B cell (primary cell): ENCODE measurements around the gene LRRC61. TPM values are rescaled to one million over a fixed set of nuclear protein-coding genes. Genes with fewer than 3 reads are reported as not detected.
"Not testable (repeated sequence)": the region's sequence is repeated elsewhere in the genome, so short reads cannot be mapped to it uniquely, and the experiment has no call there.

Source experiments
- ATAC-seq: fragments of 200-7000 bp; cut with Tn5 transposase; one replicate; pipeline ENCODE4 v1.10.0; 2021; ENCODE audit warnings: low read depth, mild to moderate bottlenecking, moderate number of reproducible peaks, moderate library complexity
- CTCF ChIA-PET: fragments of 350-600 bp; sonication (Branson Sonifier 250); formaldehyde crosslinking; loops from one replicate; lab custom pipeline; 2021; ENCODE audit warnings: antibody characterized with exemption, inconsistent platforms; lab: Charles Lee
- POLR2A ChIA-PET: fragments of 350-600 bp; sonication (Branson Sonifier 250); formaldehyde crosslinking; loops from one replicate; lab custom pipeline; 2021; ENCODE audit warnings: antibody characterized with exemption; lab: Charles Lee
- DNase-seq: peaks from one replicate; pipeline ENCODE4 v3.0.0; 2013
- H2AFZ ChIP-seq: 2 replicates; pipeline ENCODE4 v1.6.1; 2012; ENCODE audit warnings: mild to moderate bottlenecking, low read depth, low read length; ENCODE audit not compliant: insufficient read depth, poor library complexity, severe bottlenecking
- H3K27ac ChIP-seq, 2 donors: 1 replicate in 1 of 2; 2 replicates in 1 of 2; pipeline ENCODE4 v1.5.1; 2012 to 2013; ENCODE audit warnings: low read length in 2 of 2, mild to moderate bottlenecking in 2 of 2, moderate library complexity in 1 of 2
- H3K27me3 ChIP-seq, 4 experiments: fragments of 200-600 bp in 1 of 4; sonication (generic) in 1 of 4; replicated peaks in 1 of 4; 1 replicate in 2 of 4; 2 replicates in 2 of 4; pipeline versions ENCODE4 v1.6.1 to v1.7.0; 2013 to 2016; ENCODE audit warnings: low read length in 3 of 4, mild to moderate bottlenecking in 2 of 4, mixed read lengths in 1 of 4, moderate library complexity in 1 of 4; ENCODE audit not compliant: insufficient read depth in 4 of 4, control insufficient read depth in 3 of 4; ENCODE audit errors: control extremely low read depth in 1 of 4
- H3K36me3 ChIP-seq, 2 experiments: replicated peaks in 1 of 2; 1 replicate in 1 of 2; 2 replicates in 1 of 2; pipeline versions ENCODE4 v1.6.1 to v1.7.1; 2013; ENCODE audit warnings: low read length in 1 of 2; ENCODE audit not compliant: insufficient read depth in 2 of 2, control insufficient read depth in 1 of 2; ENCODE audit errors: control extremely low read depth in 1 of 2, extremely low read depth in 1 of 2
- H3K4me1 ChIP-seq, 2 donors: fragments of 200-600 bp in 1 of 2; sonication (generic) in 1 of 2; 1 replicate in 1 of 2; 2 replicates in 1 of 2; pipeline versions ENCODE4 v1.5.1 to v1.6.1; 2013 to 2017; ENCODE audit warnings: low read length in 2 of 2; ENCODE audit not compliant: control insufficient read depth in 2 of 2, insufficient read depth in 2 of 2
- H3K4me2 ChIP-seq: replicated peaks from 2 replicates; pipeline ENCODE3; 2012; ENCODE audit warnings: mild to moderate bottlenecking, low read depth, low read length; ENCODE audit not compliant: poor library complexity, severe bottlenecking
- H3K4me3 ChIP-seq, 5 experiments: fragments of 200-600 bp in 1 of 5; sonication (generic) in 1 of 5; 1 replicate in 3 of 5; 2 replicates in 2 of 5; pipeline versions ENCODE4 v1.5.1 to v1.7.0; 2011 to 2016; ENCODE audit warnings: low read length in 4 of 5, mild to moderate bottlenecking in 4 of 5, low read depth in 2 of 5, control low read depth in 1 of 5, moderate library complexity in 1 of 5; ENCODE audit not compliant: insufficient read depth in 1 of 5; ENCODE audit errors: control extremely low read depth in 1 of 5, extremely low read depth in 1 of 5
- H3K79me2 ChIP-seq: fragments of 200-600 bp; sonication (generic); one replicate; pipeline ENCODE4 v1.6.0; 2016; ENCODE audit warnings: low read length; ENCODE audit not compliant: control insufficient read depth, insufficient read depth
- H3K9ac ChIP-seq: fragments of 200-600 bp; sonication (generic); 2 replicates; pipeline ENCODE4 v1.6.1; 2017; ENCODE audit warnings: mild to moderate bottlenecking, low read length, moderate library complexity
- H3K9me3 ChIP-seq, 3 donors: one replicate each; pipeline versions ENCODE4 v1.6.1 to v1.7.1; 2013; ENCODE audit warnings: low read length in 2 of 3; ENCODE audit not compliant: control insufficient read depth in 2 of 3, insufficient read depth in 1 of 3; ENCODE audit errors: control extremely low read depth in 1 of 3
- H4K20me1 ChIP-seq: 2 replicates; pipeline ENCODE4 v1.6.0; 2012; ENCODE audit warnings: mild to moderate bottlenecking, low read length; ENCODE audit not compliant: insufficient read depth, control insufficient read depth, poor library complexity, severe bottlenecking
- H3K27ac Mint-ChIP-seq: one replicate; pipeline ENCODE4 v1.8.0; 2021; ENCODE audit warnings: mixed read lengths
- H3K27me3 Mint-ChIP-seq: one replicate; pipeline ENCODE4 v1.8.0; 2021; ENCODE audit warnings: mixed read lengths
- H3K4me1 Mint-ChIP-seq: one replicate; pipeline ENCODE4 v1.8.0; 2021; ENCODE audit warnings: mixed read lengths
- H3K4me3 Mint-ChIP-seq: one replicate; pipeline ENCODE4 v1.8.0; 2021; ENCODE audit warnings: mixed read lengths
- H3K9me3 Mint-ChIP-seq: one replicate; pipeline ENCODE4 v1.8.0; 2022; ENCODE audit warnings: mixed read lengths; ENCODE audit not compliant: insufficient read depth
- WGBS: methylation state at CpG from one replicate; pipeline ENCODE4 v1.1.5; 2013; ENCODE audit warnings: missing lambda C conversion rate; ENCODE audit not compliant: insufficient coverage; 5-methylcytosine and 5-hydroxymethylcytosine counted together
- intact Hi-C: fragments of 100-400 bp; cut with micrococcal nuclease; formaldehyde crosslinking; loops from one replicate; pipeline ENCODE4 v1.10.0; 2022
- polyA plus RNA-seq: library from polyadenylated mRNA; depleted of rRNA; stranded (reverse); fragments of >200 nt; gene quantifications from 2 replicates; pipeline ENCODE4 v1.2.3, GENCODE V29; 2012
- total RNA-seq, 2 donors: library from RNA; stranded (reverse); fragments of 120-200 nt in 1 of 2; gene quantifications; 1 replicate in 1 of 2; 2 replicates in 1 of 2; pipeline versions ENCODE4 v1.2.3 to v1.2.4, GENCODE V29; 2013 to 2022

LRRC61 gene
- total and polyA plus RNA-seq, 2 donors (not counting 1 experiment from before 2014, with no cell fraction given): 12.8 to 12.9 TPM

- intact Hi-C loops, H2AFZ ChIP-seq, H3K27me3 ChIP-seq, H3K27ac Mint-ChIP-seq, ATAC-seq, H3K9me3 ChIP-seq, H3K27ac ChIP-seq, H3K4me2 ChIP-seq, H3K36me3 ChIP-seq, H3K9me3 Mint-ChIP-seq, H4K20me1 ChIP-seq, H3K9ac ChIP-seq, H3K27me3 Mint-ChIP-seq, DNase-seq, H3K4me3 Mint-ChIP-seq, H3K4me3 ChIP-seq: not testable (repeated sequence)
- Histone ChIP-seq H3K4me1 (peaks cover 0 to 15% of the 10 kb centered on the region in 2 donors), H3K79me2 (peaks cover 12% of the 10 kb centered on the region)
- ChIA-PET CTCF (interaction anchor here (0.6 to 2.1 kb wide), 4 partner anchors 14 to 31 kb away, joined by 4 read pairs; partner anchors contain the start of gene REPIN1), POLR2A (interaction anchor here (0.7 kb wide), 1 partner anchor 15 kb away, joined by 3 read pairs; no protein-coding TSS in a partner anchor)
- WGBS: no CpG with 5 or more reads among the region's 6 CpGs
- peaks cover 17% of the 10 kb centered on the region for H3K4me1 Mint-ChIP-seq
These were observed 62.7 kb downstream of the LRRC61 start for GRCh38 chr7:150385884-150386283.

Other genes with a start within 250 kb of the LRRC61 start
- gene ACTR3C, start 190 bp downstream of the LRRC61 start, total RNA-seq: 20.7 TPM in 2 replicates
- 4.0 and 5.0 TPM in 2 replicates for gene ACTR3C, start 190 bp downstream of the LRRC61 start, polyA plus RNA-seq
- gene RARRES2, start 18.3 kb downstream of the LRRC61 start, total RNA-seq: 0.46 TPM in 1 of 2 replicates, not detected in the other
- gene RARRES2, start 18.3 kb downstream of the LRRC61 start, polyA plus RNA-seq: not detected in 2 replicates
- gene REPIN1, start 45.5 kb downstream of the LRRC61 start, total RNA-seq: 190 and 193 TPM in 2 replicates
- gene REPIN1, start 45.5 kb downstream of the LRRC61 start, polyA plus RNA-seq: 126 and 165 TPM in 2 replicates
- 12.1 and 12.5 TPM in 2 replicates for gene ZNF775, start 56.0 kb downstream of the LRRC61 start, total RNA-seq
- gene ZNF775, start 56.0 kb downstream of the LRRC61 start, polyA plus RNA-seq: 3.7 and 4.2 TPM in 2 replicates
- gene GIMAP8, start 127.3 kb downstream of the LRRC61 start, total RNA-seq: 0.47 and 0.78 TPM in 2 replicates
- 0.34 and 0.52 TPM in 2 replicates for gene GIMAP8, start 127.3 kb downstream of the LRRC61 start, polyA plus RNA-seq
- gene GIMAP7, start 191.5 kb downstream of the LRRC61 start, total RNA-seq: 0.30 and 0.41 TPM in 2 replicates
- gene GIMAP7, start 191.5 kb downstream of the LRRC61 start, polyA plus RNA-seq: 0.16 and 1.7 TPM in 2 replicates
- 0.27 and 0.85 TPM in 2 replicates for gene GIMAP4, start 244.0 kb downstream of the LRRC61 start, total RNA-seq
- gene GIMAP4, start 244.0 kb downstream of the LRRC61 start, polyA plus RNA-seq: 0.30 and 0.66 TPM in 2 replicates